HG03575 (cell line): ENCODE measurements around the gene TAS2R39.
A peak's percentile ranks its signal among the peaks of the same experiment; 100 is the strongest.

Source experiments
- ATAC-seq: cut with Tn5 transposase; IDR thresholded peaks from one replicate; pipeline ENCODE4 v1.9.1; 2021; ENCODE audit not compliant: unreplicated experiment, insufficient number of reproducible peaks, low FRiP score; ENCODE audit errors: extremely low read depth

TAS2R39 gene

DNA sequence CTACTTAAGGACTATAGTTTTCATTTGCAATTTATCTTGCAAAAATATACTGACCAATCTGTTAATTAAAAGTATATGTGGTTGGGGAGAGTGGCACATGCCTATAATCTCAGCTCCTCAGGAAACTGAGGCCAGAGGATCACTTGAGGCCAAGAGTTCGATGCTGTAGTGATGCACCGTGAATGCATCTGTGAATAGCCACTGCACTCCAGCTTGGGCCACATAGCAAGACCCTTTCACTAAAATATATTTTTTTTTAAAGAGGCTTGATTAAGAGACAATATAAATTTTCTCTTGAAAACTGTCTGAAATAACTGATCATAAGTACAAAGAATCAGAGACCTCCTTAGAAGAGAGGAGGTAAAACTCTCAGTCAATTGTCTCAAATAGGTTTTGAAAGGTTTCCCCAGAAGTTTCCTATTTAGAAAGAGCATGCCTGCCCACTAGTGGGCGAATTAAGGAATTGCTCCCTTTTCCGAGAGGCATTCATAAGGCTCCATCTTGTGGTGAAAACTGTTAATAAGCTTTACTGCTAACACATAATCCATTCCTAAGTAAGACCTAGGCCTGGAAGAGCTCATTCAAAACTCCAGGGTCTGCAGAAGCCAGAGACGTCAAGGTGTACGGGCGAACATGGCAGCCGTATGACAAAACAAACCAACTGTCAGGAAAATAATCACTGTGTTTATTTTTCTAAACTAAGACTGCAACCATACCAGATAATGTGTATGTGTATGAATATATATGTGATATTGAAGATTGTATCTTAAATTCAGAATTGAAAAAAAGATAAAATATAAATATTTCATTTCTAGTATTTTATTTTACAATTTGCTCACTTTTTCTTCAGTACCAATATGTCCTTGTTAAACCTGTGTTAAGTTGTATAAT is 31.8 kb downstream of the TAS2R39 start:
- peak; percentile 96 for ATAC-seq

DNA sequence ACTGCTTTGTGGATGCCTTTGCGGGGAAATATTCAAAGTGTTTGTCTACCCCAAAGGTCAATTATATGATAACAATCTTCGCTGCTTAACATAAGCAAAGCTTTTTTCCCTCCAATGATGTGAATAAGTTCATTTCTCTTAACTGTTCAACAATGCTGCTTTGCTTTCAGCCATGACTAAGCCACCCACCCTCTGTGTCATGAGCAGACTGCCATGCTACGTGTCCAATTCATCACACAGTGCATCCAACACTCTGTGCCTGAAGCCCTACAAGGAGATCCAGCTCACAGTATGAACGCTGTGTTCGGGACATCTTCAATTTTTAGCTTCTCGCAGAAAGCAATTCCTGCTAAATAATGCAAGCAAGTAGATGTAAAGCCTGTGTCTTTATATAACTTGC is 32.9 kb downstream of the TAS2R39 start:
- no peak for ATAC-seq

DNA sequence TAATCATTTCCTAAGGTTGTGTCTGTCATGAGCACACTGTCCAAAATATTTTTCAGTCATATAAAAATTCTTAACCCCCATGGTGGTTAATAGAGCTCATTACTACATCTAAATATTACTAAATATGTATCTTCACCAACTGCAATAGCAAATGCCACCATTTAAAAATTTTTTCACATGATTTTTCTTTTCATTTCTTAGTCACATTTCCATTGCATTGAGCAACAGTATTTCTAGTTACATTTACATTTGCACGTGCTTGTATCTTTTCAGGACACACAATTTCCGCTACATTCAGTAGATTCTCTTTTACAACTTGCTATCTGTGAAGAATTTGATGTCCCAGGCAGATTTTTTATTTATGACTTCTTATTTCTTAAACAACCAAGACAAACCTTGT is 33.5 kb downstream of the TAS2R39 start:
- no peak for ATAC-seq

DNA sequence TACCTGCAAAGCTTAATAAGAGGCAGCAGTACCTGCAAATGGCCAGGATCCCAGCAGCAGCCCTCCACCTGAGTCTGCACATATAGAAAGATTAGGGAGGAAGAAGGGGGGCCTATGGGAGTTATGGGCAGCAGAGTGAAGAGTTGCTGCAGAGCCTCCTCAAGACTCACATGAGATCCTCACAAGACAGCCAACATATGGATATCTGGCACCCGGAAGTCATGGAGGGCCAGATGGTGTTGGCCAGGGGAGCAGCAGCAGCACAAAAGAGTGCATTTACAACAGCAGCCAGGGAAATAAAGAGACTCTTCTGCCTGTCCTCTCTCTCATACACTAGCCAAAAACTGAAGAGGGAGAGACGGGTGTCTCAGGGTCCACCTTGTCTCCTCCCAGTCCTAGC is 34.6 kb downstream of the TAS2R39 start:
- ATAC-seq: no peak

DNA sequence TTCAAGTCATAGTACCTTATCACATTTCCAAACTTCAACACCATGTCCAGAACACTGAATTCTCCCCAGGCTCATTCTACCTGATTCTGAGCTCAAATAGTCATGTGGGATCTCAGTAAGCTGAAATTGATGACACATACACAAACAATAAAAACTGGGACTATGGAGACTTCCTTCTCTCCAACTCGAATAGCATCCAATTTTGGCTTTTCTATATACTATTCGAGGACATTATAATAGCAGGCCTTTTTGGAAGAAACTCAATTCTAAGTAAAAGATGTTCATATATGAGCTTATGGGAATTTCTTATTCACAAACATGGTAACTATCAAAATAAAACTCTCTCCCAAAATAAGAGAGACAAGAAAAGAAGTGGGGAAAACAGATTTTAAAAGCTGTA is 38.1 kb downstream of the TAS2R39 start:
- no peak for ATAC-seq

DNA sequence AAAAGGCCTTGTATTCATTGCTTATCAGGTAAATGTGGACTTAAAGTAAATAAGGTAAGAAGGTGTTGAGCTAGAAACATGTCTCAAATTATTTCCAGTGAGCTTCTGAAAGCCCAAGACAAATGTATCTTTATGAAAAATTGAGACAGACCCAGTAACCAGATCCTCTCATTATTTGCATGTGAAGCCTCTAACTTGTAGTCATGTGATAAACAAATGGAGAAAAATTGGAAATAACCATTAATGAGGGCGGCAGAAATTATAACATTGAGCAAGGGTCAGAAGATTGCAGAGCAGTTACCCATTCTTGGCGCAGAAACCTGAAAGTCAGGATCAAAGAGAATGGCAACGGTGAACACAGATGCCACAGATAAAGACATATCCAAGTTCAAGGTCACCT is 38.5 kb downstream of the TAS2R39 start, which contains the start of gene TAS2R40:
Gene TAS2R40, plus strand, starts transcription at position 301 of the 400 bp plus-strand sequence. Its CDS starts 42 bp downstream, at position 343.
- no peak for ATAC-seq

DNA sequence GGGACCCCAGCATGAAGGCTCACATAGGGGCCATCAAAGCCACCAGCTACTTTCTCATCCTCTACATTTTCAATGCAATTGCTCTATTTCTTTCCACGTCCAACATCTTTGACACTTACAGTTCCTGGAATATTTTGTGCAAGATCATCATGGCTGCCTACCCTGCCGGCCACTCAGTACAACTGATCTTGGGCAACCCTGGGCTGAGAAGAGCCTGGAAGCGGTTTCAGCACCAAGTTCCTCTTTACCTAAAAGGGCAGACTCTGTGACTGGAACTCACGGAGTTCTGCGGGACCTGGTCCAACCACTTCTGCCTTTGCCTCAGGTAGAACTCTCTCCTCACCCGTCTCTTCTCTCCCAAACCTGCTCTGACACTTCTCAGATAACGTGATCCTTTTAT is 39.6 kb downstream of the TAS2R39 start:
- ATAC-seq: no peak

DNA sequence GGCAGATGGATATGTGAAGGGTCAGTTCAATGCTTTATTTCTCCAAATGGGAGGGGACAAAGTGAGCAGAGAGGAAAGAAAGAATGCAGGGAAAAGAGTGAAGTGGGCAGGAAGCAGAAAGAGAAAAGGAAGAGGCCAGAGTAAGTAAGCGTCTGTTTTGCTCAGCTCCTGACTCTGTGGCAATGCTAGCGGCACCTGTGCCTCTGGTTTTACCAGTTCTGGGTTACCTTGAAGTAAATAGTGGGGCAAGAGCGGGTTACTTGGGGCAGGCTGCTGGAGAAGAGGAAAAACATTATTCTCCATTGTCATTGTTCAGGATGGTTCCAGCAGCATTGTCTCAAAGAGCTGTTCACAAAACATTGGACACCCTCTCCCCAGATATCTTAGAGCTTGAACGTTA is 40.6 kb downstream of the TAS2R39 start:
- ATAC-seq: no peak

DNA sequence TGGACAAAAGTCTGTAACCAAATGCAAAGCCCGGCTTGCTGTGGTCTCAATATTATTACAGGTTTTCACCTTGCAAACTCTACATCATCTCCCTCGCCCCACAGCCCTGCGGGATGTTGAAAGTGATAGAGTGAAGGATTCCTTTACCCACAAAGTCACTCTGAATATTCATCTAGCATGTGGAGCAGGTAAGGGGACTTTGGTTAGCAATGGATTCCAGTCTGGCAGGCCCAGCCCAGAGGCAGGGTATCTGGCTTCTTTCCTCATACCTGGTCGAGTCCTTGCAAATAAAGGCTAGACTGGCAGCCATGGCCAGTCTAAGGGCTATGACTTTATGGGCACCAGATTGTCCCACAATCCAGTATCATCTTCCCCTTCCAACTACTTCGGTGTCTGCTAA is 41.8 kb downstream of the TAS2R39 start:
- ATAC-seq: no peak

DNA sequence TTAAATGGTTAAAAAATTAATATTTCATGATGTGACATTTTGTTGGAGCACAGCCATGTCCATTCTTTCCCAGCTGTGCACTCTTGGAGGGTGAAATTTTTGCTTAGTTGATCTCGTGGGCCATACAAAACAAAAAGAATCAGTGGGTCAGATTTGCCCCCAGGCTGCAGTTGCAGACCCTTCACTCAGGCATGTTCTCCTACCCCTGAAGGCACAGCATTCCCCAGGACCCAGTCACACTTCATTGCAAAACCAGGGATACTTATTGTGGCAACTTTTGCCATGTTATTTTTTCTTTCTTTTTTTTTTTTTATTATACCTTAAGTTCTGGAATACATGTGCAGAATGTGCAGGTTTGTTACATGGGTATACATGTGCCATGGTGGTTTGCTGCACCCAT is 44.6 kb downstream of the TAS2R39 start:
- ATAC-seq: no peak

DNA sequence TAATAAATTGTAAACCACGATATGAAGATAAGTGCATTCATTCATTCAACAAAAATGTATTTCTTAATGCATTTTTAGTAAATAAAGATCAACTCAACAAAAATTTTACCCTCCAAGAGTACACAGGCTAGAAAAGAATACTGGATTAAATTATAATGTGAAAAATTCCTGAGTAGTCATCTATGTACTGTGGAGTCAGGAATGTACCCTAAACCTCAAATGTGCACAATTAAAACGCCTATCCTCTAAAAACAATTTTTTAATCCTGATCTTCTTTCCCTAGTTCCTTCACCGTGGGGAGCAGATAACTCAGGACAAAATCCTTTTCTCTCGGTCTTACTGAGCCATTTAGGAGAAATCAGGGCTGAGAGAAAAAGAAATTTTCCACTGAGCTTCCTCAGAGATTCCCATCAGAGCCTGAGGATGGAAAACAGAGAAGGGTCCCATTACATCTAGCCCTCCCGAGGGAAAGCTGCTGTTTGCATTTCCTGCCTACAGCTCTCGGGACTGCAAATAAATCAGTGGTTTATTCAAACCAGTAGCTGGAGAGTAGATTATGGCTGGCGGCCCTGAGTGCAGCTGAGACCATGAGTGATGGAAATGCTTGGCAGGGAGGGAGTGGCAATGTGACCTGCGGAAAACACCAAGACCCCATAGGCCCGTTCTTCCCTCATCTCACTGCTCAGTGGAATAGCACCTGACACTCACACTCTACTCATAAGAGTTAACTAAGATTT is 46.0 kb downstream of the TAS2R39 start:
- no peak for ATAC-seq

DNA sequence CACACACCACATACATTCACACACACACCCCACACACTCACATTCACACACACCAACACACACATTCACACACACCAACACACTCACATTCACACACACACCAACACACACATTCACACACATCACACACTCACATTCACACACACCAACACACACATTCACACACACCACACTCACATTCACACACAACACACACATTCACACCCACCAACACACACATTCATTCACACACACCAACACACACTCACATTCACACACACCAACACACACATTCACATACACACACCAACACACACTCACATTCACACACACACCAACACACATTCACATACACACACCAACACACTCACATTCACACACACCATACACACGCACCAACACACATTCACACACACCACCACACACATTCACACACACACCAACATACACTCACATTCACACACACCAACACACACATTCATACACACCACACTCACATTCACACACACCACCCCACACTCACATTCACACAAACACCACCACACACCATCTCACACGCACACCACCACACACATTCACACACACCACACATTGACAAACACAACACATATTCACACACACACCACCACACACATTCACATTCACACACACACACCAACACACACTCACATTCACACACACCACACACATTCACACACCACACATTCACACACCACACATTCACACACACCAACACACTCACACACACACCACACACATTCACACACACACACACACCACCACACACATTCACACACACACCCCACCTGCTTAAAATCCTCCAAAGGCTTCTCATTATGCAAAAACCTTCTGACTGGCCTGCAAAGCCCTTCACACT is 47.6 kb downstream of the TAS2R39 start:
- ATAC-seq: no peak
